Bronchial epithelial cell (primary cell): ENCODE data around the gene TMEM174. TPM values are rescaled to one million over a fixed set of nuclear protein-coding genes. Genes with fewer than 3 reads are reported as not detected.

Experiments
- DNase-seq: peaks from one replicate; pipeline ENCODE4 v3.0.0-alpha.2; 2010; ENCODE audit warnings: low read depth
- FAIRE-seq: peaks from 2 replicates; lab custom pipeline; 2011; peaks lifted over from hg19 to GRCh38; lab: Jason Lieb, UNC
- H3K27me3 ChIP-seq: 2 replicates; pipeline ENCODE4 v1.5.1; 2011; ENCODE audit warnings: low read length; ENCODE audit not compliant: control insufficient read depth, insufficient read depth
- H3K36me3 ChIP-seq: 2 replicates; pipeline ENCODE4 v1.5.1; 2011; ENCODE audit warnings: low read length; ENCODE audit not compliant: control insufficient read depth, insufficient read depth
- H3K4me3 ChIP-seq: 2 replicates; pipeline ENCODE4 v1.5.1; 2011; ENCODE audit warnings: mild to moderate bottlenecking, low read depth, low read length, control low read depth
- CTCF ChIP-seq: IDR thresholded peaks from 2 replicates; pipeline ENCODE4 v1.5.1; 2011; ENCODE audit warnings: mild to moderate bottlenecking, moderate library complexity, low read length, control low read depth, inconsistent platforms; ENCODE audit not compliant: insufficient read depth, severe bottlenecking
- total RNA-seq: library from RNA; depleted of rRNA; stranded (reverse); fragments of >200 nt; gene quantifications from 2 replicates; pipeline ENCODE4 v1.2.1, GENCODE V29; 2014

Gene TMEM174
- total RNA-seq, 1 donor from 2014 or later: not detected

GRCh38 chr5:73221726-73222125 is 48.7 kb downstream of the TMEM174 start:
- no peak for FAIRE-seq
- no peak overlapping the region for H3K4me3 ChIP-seq
- TF ChIP-seq CTCF: no peak
- no peaks in the 10 kb centered on the region for H3K36me3 ChIP-seq
- no peak for DNase-seq
- H3K27me3 ChIP-seq: peaks cover 13% of the 10 kb centered on the region

GRCh38 chr5:73222173-73222572 is 49.2 kb downstream of the TMEM174 start:
- DNase-seq: no peak
- FAIRE-seq: no peak
- Histone ChIP-seq H3K36me3 (no peaks in the 10 kb centered on the region), H3K4me3 (no peak overlapping the region), H3K27me3 (peaks cover 13% of the 10 kb centered on the region)
- TF ChIP-seq CTCF: no peak

Other genes with a start within 250 kb of the TMEM174 start
- gene FCHO2, start 217.2 kb upstream of the TMEM174 start, total RNA-seq: 10.5 and 20.2 TPM in 2 replicates
- 0.26 and 0.51 TPM in 2 replicates for gene TMEM171, start 52.6 kb upstream of the TMEM174 start, total RNA-seq